SU-DHL-6 (cell line): Measurements from ENCODE around the gene ICAM1.
"Not testable (repeated sequence)": the region's sequence is repeated elsewhere in the genome, so short reads cannot be mapped to it uniquely, and the experiment has no call there.

ENCODE experiments used
- H2AFZ ChIP-seq: fragments of 200-600 bp; sonication (generic); 2 replicates; pipeline ENCODE4 v1.6.1; 2014; ENCODE audit warnings: low read depth, mild to moderate bottlenecking, moderate library complexity, mixed read lengths, antibody characterized with exemption, low read length; ENCODE audit not compliant: severe bottlenecking
- H3F3A ChIP-seq: fragments of 200-600 bp; shearing (Covaris generic); 2 replicates; pipeline ENCODE4 v1.6.0; 2016; ENCODE audit warnings: antibody characterized with exemption, mild to moderate bottlenecking; ENCODE audit not compliant: insufficient read depth
- H3K27ac ChIP-seq: fragments of 200-600 bp; sonication (generic); 2 replicates; pipeline ENCODE4 v1.5.1; 2016; ENCODE audit warnings: low read depth, mild to moderate bottlenecking, low read length, moderate library complexity, mixed read lengths
- H3K27me3 ChIP-seq: fragments of 200-600 bp; sonication (generic), shearing (Covaris generic); 2 replicates; pipeline ENCODE4 v1.6.0; 2014; ENCODE audit warnings: mild to moderate bottlenecking, low read length
- H3K36me3 ChIP-seq: fragments of 200-600 bp; sonication (generic); 2 replicates; pipeline ENCODE4 v1.6.1; 2014; ENCODE audit warnings: mild to moderate bottlenecking, low read length, mixed read lengths
- H3K4me2 ChIP-seq: fragments of 300-600, 200-600 bp; shearing (Covaris generic), sonication (generic); 2 replicates; pipeline ENCODE4 v1.6.0; 2014; ENCODE audit warnings: low read length, low read depth, mild to moderate bottlenecking; ENCODE audit not compliant: poor library complexity, severe bottlenecking
- H3K4me3 ChIP-seq: fragments of 200-600 bp; sonication (generic); 2 replicates; pipeline ENCODE4 v1.5.1; 2014; ENCODE audit warnings: antibody characterized with exemption, low read length, mild to moderate bottlenecking, mixed read lengths; ENCODE audit not compliant: insufficient read depth, poor library complexity, severe bottlenecking
- H3K79me2 ChIP-seq: fragments of 200-600 bp; sonication (generic); 2 replicates; pipeline ENCODE4 v1.6.1; 2014; ENCODE audit warnings: mild to moderate bottlenecking, low read length, moderate library complexity; ENCODE audit not compliant: insufficient read depth
- H3K9ac ChIP-seq: fragments of 200-600 bp; sonication (generic); 2 replicates; pipeline ENCODE4 v1.7.0; 2014; ENCODE audit warnings: mild to moderate bottlenecking, low read length
- H3K9me2 ChIP-seq: fragments of 200-600 bp; sonication (generic); replicated peaks from 2 replicates; pipeline ENCODE4 v1.6.1; 2014; ENCODE audit warnings: low read length; ENCODE audit not compliant: insufficient read depth
- H3K9me3 ChIP-seq: fragments of 200-600 bp; sonication (generic); 2 replicates; pipeline ENCODE4 v1.6.1; 2014; ENCODE audit warnings: low read length, mixed read lengths; ENCODE audit not compliant: insufficient read depth
- H4K20me1 ChIP-seq: fragments of 200-600 bp; sonication (generic); 2 replicates; pipeline ENCODE4 v1.6.1; 2014; ENCODE audit warnings: low read depth, mild to moderate bottlenecking, antibody characterized with exemption, low read length, moderate library complexity, mixed read lengths
- EZH2phosphoT487 ChIP-seq: fragments of 200-600 bp; sonication (generic), shearing (Covaris generic); conservative IDR thresholded peaks from 2 replicates; pipeline ENCODE4 v1.6.1; 2018; ENCODE audit warnings: mild to moderate bottlenecking, antibody characterized with exemption, low read length, moderate library complexity, mixed read lengths
- TF ChIP-seq, protein P1 (sequence below): fragments of 200-600 bp; sonication (generic); IDR thresholded peaks from one replicate; pipeline ENCODE4 v1.5.1; 2017; ENCODE audit warnings: antibody characterized with exemption, mild to moderate bottlenecking, low read length, moderate library complexity; ENCODE audit not compliant: insufficient read depth, poor library complexity, severe bottlenecking

The ICAM1 gene

DNA sequence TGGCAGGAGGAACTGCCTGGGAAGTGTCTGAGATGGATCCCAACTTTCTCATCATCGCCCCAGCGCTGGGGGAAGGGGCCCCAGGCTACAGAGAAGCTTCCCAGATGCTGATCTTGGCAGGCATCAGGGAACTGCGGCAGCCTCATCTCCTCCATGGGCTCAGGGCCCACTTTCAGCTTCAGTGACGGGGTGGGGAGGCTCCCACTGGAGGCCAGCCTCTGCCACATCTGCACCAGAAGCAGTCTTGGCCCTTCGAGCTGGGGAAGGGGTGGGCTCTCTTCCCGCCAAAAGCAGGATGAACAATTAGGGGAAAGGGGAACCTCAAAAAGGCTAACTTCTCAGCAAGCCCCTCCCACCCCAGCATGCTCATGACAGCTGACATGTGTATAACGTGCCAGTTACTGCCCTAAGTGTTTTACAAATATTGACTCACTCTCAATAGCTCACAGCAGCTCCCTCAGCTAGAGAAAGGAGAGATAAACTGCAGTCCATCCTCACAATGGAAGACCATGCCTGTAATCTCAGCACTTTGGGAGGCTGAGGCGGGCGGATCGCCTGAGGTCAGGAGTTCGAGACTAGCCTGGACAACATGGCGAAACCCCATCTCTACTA lies 32.6 kb upstream of the ICAM1 start:
- H3K4me2 ChIP-seq: peak overlapping the region; percentile 56

DNA sequence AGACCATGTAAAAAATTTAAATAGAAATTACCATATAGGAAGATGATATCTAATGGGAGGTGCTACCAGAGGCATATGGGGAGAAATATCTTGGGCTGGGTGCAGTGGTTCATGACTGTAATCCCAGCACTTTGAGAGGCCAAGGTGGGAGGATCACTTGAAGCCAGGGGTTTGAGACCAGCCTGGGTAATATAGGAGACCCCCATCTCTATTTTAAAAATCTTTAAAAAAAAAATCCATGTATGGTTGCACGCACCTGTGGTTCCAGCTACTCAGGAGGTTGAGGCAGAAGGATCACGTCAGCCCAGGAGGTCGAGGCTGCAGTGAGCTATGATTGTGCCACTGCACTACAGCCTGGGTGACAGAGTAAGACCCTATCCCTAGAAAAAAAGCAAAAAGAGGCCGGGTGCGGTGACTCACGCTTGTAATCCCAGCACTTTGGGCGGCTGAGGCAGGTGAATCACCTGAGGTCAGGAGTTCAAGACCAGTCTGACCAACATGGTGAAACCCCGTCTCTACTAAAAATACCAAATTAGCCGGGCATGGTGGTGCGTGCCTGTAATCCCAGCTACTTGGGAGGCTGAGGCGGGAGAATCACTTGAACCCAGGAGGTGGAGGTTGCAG lies 29.0 kb upstream of the ICAM1 start:
- H3K9me3 ChIP-seq, H3K36me3 ChIP-seq, H4K20me1 ChIP-seq, H3K79me2 ChIP-seq, H3K9me2 ChIP-seq, H2AFZ ChIP-seq, H3K27me3 ChIP-seq: not testable (repeated sequence)
- peak overlapping the region; percentile 13 for H3K4me3 ChIP-seq
- H3K9ac ChIP-seq: peak overlapping the region; percentile 58
- H3K4me2 ChIP-seq: peak overlapping the region; percentile 53
- H3K27ac ChIP-seq: peak overlapping the region; percentile 100
- peaks cover 93% of the 10 kb centered on the region for H3F3A ChIP-seq

More for the DNA sequence above, 32.6 kb upstream of the ICAM1 start:
- Histone ChIP-seq H3K9me2 (no peaks in the 10 kb centered on the region), H4K20me1 (no peaks in the 10 kb centered on the region), H2AFZ (no peak overlapping the region), H3K9me3 (peaks cover 7% of the 10 kb centered on the region; the same call in 1 of the 2 replicates), H3K27me3 (no peaks in the 10 kb centered on the region), H3K36me3 (no peaks in the 10 kb centered on the region), H3K9ac (peak overlapping the region; percentile 35), H3F3A (peaks cover 92% of the 10 kb centered on the region), H3K4me3 (no peak overlapping the region), H3K79me2 (no peaks in the 10 kb centered on the region), H3K27ac (peak overlapping the region; percentile 100)
- TF ChIP-seq EZH2phosphoT487: no peak
- TF ChIP-seq, protein P1, sequence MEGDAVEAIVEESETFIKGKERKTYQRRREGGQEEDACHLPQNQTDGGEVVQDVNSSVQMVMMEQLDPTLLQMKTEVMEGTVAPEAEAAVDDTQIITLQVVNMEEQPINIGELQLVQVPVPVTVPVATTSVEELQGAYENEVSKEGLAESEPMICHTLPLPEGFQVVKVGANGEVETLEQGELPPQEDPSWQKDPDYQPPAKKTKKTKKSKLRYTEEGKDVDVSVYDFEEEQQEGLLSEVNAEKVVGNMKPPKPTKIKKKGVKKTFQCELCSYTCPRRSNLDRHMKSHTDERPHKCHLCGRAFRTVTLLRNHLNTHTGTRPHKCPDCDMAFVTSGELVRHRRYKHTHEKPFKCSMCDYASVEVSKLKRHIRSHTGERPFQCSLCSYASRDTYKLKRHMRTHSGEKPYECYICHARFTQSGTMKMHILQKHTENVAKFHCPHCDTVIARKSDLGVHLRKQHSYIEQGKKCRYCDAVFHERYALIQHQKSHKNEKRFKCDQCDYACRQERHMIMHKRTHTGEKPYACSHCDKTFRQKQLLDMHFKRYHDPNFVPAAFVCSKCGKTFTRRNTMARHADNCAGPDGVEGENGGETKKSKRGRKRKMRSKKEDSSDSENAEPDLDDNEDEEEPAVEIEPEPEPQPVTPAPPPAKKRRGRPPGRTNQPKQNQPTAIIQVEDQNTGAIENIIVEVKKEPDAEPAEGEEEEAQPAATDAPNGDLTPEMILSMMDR: no peak

DNA sequence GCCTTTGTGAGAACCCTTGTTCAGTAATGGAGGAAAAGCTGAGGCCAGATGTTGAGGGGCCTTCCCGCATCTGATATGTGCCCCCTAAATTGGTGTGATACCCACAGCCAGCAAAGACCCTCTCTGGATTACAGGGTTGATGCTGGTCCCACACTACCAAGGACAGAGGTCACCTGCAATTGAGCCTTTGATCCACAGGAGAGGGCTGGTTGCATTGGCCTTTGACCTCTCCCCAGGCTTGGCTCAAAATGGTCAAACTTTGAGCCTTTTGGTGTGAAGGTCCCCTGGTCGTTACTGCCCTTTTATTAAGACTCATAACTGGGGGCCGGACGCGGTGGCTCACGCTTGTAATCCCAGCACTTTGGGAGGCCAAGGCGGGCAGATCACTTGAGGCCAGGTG lies 27.3 kb upstream of the ICAM1 start:
- Histone ChIP-seq H4K20me1 (no peaks in the 10 kb centered on the region), H3K27me3 (no peaks in the 10 kb centered on the region), H3K4me2 (peak overlapping the region; percentile 53), H3K27ac (peak overlapping the region; percentile 100), H3K9ac (peak overlapping the region; percentile 58), H3K4me3 (no peak overlapping the region), H3K36me3 (no peaks in the 10 kb centered on the region), H3K9me2 (no peaks in the 10 kb centered on the region), H3K9me3 (peaks cover 7% of the 10 kb centered on the region; the same call in 1 of the 2 replicates), H3K79me2 (no peaks in the 10 kb centered on the region), H2AFZ (no peak overlapping the region), H3F3A (peaks cover 91% of the 10 kb centered on the region)
- TF ChIP-seq, protein P1: no peak
- TF ChIP-seq EZH2phosphoT487: no peak
